Activated CD4-positive, alpha-beta T cell treated with anti-CD3 and anti-CD28 coated beads for 1 hour (primary cell): ENCODE measurements around the gene SIGLEC5.
A peak's percentile ranks its signal among the peaks of the same experiment; 100 is the strongest.

Experiments
- DNase-seq: peaks from one replicate; pipeline ENCODE4 v3.0.0-alpha.2; 2020

SIGLEC5 gene

GRCh38 chr19:51627491-51628138 lies 2.6 kb downstream of the SIGLEC5 start:
- no peak for DNase-seq

DNA sequence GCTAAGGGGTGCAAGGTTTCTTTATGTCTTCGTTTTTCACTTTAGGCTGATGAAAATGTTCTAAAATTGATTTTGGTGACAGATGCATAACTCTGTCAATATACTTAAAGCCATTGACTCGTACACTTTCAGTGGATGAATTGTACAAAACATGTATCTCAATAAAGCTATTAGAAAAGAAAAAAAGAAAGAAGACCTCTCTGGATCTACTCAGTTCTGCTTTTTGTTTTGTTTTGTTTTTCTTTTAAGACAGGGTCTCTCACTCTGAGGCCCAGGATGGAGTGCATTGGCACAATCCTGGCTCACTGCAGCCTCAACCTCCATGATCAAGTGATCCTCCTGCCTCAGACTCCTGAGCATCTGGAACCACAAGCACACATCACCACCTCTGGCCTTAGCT lies 3.5 kb downstream of the SIGLEC5 start:
- no peak for DNase-seq

- DNase-seq = no peak
Measured at GRCh38 chr19:51621178-51621577, 9.0 kb downstream of the SIGLEC5 start.

- DNase-seq = no peak
Measured at GRCh38 chr19:51615991-51616390, 14.2 kb downstream of the SIGLEC5 start.

DNA sequence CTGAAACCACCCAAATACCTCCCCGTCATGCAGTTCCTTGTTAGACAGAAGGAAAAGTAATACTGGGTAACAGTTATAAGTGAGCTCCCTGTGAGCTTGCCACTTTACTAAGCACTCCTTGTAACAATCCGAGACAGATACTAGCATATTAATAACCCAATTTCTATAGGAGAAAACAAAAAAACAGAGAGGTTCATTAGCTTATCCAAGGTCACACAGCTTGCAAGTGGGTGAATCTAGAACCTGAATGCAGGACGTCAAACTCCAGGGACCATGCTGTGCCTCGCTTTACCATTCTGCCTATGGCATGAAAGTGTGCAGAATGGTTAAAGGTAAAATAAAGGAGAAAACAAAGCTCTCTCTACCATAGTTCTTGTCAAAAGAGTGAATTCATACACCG lies 15.4 kb downstream of the SIGLEC5 start:
- no peak for DNase-seq

- no peak for DNase-seq
Measured at GRCh38 chr19:51610576-51610975, 19.6 kb downstream of the SIGLEC5 start.

DNA sequence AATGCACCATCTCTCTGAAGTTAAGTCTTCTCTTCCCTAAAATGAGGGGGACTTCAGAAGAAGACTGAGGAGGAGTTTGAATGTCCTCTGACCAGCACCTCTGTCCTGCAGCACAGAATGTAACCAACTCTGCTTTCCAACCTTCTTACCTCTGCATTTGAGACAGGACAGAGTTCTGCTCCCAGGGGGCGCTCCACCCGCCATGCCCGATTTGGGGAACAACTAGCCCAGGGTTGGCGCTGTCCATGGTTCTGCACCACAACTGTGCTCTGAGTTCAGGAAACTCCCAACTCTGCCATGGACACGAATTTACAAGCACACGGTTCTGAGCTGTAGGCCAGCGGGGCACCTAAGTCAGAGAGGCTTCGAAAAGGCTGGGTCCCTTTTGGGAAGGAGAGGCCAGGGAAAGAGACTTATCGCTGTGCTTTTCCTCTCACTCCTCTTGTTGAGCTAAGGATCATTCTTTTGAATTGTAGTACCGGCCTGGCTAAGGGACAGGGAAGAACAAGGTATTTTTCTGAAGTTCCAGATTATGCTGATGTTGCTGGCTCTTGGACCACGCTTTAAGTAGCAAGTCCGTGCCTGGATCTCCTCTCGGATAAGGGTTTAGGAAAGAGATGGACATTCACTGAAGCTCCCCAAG lies 22.2 kb downstream of the SIGLEC5 start:
- DNase-seq = peak; percentile 22

- DNase-seq = no peak
Measured at GRCh38 chr19:51607077-51607476, 23.1 kb downstream of the SIGLEC5 start.

- no peak for DNase-seq
Measured at GRCh38 chr19:51602189-51602854, 27.9 kb downstream of the SIGLEC5 start.

DNA sequence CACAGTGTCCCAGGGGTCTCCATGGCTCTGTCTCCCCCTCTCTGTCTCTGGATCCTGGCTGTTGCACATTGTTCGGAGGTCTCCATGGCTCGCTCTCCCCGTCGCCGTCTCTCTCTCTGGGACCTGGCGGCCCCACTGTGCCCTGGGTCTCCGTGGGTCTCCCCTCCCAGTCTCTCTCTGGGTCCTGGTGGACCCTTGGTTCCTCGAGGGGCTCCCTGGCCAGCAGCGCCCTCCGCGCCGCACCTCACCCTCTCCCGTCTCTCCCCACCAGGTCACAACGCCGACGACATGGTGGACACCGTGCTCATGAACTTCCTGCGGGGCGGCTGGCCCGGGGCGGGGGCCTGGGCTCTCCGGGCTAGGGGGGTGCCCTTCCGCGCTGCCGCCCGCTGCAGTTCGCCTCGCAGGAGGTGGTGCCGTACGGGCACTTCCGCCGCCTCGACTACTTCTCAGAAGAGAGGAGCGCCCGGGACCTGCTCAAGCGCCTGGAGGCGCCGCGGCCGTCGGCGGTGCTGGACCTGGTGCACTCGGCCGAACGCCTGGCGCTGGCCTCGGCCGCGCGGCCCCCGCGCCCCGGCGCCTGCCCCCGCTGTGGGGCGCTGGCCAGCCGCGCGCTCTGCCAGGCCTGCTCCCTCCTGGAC lies 29.1 kb downstream of the SIGLEC5 start:
- DNase-seq = no peak

DNA sequence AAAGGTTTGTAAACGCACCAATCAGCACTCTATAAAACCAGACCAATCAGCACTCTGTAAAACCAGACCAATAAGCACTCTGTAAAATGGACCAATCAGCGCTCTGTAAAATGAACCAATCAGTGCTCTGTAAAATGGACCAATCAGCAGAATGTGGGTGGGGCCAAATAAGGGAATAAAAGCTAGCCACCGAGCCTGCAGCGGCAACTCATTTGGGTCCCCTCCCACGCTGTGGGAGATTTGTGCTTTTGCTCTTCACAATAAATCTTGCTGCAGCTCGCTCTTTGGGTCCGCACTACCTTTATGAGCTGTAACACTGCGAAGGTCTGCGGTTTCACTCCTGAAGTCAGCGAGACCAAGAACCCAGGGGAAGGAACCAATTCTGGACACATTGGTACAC lies 31.1 kb downstream of the SIGLEC5 start:
- DNase-seq = no peak

GRCh38 chr19:51598159-51598915 lies 31.9 kb downstream of the SIGLEC5 start:
- DNase-seq = no peak

- DNase-seq = no peak
Measured at GRCh38 chr19:51595190-51596175, 34.7 kb downstream of the SIGLEC5 start.

DNA sequence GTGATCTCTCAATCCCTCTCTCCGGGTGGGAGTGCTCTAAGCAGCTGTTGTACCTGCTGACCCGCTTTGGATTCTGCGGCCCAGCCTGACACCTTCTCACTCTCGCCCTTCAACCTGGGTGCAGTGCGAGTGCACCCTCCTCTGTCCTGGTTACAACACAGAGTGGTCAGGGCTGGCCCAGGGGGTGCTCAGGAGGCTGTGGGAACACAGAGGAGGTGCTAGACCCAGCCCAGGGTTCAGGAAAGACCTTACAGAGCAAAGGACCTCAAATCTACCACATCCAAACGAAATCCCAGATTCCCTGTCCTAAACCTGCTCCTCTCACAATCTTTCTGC lies 35.5 kb downstream of the SIGLEC5 start:
- no peak for DNase-seq

GRCh38 chr19:51593969-51594773 lies 36.0 kb downstream of the SIGLEC5 start:
- DNase-seq = peak; percentile 95

- DNase-seq = no peak
Measured at GRCh38 chr19:51593138-51593890, 36.9 kb downstream of the SIGLEC5 start.

DNA sequence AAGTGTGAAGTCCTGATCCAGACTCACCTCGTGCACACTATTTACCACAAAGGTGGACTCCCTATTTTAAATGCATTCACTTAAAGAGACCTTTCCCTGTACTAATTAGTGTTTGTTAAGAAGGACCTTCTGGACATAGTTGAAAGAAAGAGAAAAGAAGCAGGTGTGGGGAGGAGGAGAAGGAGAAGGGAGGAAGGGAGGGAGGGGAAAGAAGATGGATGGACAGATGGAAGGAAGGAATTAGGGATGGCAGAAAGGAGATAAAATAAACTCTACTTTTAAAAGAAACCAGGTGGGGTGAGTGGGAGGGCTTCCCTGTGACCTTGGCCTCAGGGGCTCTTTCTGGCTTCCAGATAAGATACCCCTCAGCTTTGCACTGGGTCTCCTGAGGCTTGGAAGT lies 37.7 kb downstream of the SIGLEC5 start:
- DNase-seq = no peak

GRCh38 chr19:51590441-51590840 lies 39.8 kb downstream of the SIGLEC5 start:
- DNase-seq = no peak

DNA sequence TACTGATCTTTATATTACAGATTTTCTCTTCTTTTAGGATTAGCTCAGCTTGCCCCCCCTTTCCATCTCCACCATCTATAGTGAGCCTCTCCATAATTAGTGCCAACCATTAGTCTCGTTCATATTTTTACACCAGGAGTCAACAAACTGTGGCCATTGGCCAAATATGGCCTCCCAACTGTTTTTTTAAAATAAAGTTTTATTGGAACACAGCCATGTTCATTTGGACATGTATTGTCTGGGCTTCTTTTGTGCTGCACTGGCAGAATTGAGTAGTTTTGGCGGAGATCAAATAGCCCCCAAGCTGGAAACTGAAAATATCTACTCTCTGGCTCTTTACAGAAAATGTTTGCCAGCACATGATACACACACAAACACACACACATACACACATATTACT lies 40.7 kb downstream of the SIGLEC5 start:
- DNase-seq = no peak
